Skin of body (tissue), 2 donors: ENCODE measurements around the gene CCBE1. TPM values are rescaled to one million over a fixed set of nuclear protein-coding genes. Genes with fewer than 3 reads are reported as not detected.
"Not testable (repeated sequence)": the region's sequence is repeated elsewhere in the genome, so short reads cannot be mapped to it uniquely, and the experiment has no call there.

Experiments
- DNase-seq: peaks from one replicate; lab custom pipeline; 2025; lab: John Stamatoyannopoulos, UW
- total RNA-seq: library from RNA; depleted of rRNA; stranded (reverse); fragments of >200 nt; gene quantifications from one replicate; pipeline ENCODE4 v1.2.3, GENCODE V29; 2014

The CCBE1 gene
- total RNA-seq, 1 donor from 2014 or later, result 9.3 TPM

DNA sequence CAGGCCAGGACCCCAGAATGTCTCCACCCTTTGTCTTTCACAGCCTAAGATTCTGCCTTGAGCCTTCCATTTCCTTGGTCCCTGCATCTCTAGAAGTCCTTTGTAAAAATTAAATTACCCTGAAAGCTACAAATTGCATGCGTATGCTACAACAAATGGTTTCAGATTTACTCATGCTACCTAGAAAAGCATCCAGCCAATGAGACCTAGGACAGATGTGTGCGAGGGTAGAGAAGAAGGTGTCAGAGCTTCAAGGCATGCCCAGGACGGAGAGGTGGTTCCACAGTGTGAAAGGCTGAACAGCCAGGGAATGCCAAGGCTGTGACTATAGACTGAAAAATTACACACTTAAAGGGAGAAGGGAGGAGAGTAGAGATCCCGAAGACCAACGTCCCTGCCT is 40.2 kb downstream of the CCBE1 start:
- DNase-seq, result no peak

DNA sequence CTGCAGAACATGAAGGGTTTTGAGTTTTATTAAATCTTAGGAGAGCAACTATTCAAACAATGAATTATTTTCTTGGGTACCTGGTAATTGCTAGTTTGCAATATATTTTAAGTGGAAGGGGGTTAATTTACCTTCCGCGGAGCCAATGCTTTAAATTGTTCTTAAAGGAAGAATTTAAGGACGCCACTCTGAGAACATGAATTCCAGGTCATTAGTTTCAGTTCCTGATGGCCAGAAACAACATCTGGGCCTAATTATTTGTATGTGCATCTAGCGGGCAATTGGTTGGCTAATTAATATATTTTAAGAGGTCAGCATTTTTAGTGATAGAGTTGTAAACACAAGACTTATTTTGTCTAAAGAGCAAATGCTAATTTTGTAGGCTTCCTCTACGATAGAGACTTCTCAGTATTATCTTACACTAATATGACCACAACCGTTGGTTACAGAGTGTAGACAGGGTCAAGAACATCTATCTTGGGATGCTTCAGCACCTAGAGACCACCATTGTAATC is 40.8 kb downstream of the CCBE1 start:
- no peak for DNase-seq

DNA sequence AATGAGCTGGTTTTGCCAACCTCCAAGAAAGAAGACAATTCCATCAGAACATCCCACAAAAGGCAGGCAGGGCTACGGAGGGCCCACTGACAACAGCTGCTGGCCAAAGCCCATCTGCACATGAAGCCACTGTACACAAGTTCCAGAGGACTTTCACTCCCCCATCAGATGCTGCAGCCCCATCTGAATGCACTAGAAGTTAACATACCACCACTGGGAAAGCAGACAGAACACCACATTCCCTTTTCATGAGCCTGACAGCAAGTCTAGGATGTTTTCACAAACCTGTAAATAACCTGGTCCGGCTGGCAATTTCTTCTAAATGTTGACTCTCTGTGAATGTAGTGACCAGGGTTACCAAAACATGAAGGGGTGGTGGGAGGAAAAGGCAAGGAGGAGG is 41.5 kb downstream of the CCBE1 start:
- DNase-seq, result no peak

DNA sequence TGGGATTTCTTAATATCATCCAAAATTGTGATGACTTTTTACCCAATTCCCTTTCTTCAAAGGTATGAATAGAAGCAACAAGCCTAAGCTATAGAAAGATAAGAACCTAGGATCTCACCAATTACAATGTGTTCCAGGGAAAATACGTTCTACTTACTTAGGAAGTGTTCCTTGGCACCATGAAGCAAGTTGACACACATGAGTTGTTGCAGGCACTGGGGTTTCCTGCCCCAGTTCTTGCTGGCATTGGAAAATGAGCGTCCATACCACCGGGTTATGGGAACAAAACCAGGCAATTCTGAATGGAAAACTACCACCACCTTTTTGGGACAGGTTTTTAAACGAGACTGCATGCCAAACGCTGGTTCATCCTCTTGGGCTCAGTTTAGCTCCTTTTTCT is 46.2 kb downstream of the CCBE1 start:
- no peak for DNase-seq

DNA sequence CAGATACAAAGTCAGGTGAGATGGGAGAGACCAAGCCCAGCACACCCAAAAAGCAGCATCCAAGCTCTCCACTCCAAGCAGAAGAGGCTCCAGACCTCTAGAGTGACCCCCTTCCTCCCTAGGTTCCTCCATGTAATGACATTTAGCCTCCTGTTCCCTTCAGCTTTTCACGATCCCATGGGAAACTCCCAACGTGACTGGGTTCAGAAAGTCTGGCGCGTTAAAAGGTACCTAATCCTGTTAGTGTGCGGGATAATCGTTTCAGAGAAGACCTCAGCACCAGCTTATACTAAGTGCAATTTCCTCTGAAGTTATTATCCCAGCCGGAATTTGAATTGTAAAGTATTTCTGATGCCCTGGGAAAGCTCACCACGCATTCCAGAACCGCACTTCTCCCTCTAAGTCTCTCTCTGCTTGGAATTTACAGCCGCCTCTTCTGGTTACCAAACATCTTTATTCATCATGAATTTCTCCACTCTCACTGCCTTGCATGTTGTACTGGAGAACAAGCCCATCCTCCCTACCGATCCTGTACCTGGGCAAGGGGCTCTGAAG is 46.9 kb downstream of the CCBE1 start:
- DNase-seq, result no peak

GRCh38 chr18:59649591-59649990 is 47.6 kb downstream of the CCBE1 start:
- no peak for DNase-seq

DNA sequence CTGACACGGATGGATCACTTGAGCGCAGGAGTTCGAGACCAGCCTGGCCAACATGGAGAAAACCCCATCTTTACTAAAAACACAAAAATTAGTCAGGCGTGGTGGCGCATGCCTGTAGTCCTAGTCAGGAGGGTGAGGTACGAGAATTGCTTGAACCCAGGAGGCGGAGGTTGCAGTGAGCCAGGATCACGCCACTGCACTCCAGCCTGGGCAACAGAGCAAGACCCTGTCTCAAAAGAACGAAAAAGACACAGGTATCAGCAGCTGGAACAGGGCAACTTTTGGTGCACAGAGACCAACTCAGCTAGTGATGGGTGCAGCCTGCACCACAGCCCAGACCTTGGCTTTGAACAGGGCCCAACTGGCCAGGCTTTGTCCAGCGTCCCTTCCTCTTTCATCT is 48.8 kb downstream of the CCBE1 start:
- DNase-seq, result not testable (repeated sequence)

GRCh38 chr18:59646963-59647307 is 50.3 kb downstream of the CCBE1 start:
- DNase-seq, result peak; percentile 6

- DNase-seq, result no peak
These were observed 50.8 kb downstream of the CCBE1 start for GRCh38 chr18:59646228-59646962.

- DNase-seq, result no peak
These were observed 53.5 kb downstream of the CCBE1 start for GRCh38 chr18:59643740-59644139.

- DNase-seq, result no peak
These were observed 56.5 kb downstream of the CCBE1 start for GRCh38 chr18:59640721-59641120.

DNA sequence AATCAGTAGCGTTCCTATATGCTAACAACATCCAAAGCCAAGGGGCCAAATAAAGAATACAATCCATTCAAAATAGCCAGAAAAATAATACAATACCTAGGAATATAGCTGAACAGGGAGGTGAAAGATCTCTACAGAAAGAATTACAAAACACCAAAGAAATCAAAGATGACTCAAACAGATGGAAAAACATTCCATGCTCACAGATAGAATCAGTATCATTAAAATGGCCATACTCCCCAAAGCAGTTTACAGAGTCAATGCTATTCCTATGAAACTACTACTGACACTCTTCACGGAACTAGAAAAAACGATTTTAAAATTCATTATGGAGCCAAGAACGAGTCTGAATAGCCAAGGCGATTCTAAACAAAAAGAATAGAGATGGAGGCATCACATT is 57.4 kb downstream of the CCBE1 start:
- DNase-seq, result no peak

- no peak for DNase-seq
These were observed 58.1 kb downstream of the CCBE1 start for GRCh38 chr18:59639136-59639535.

- DNase-seq, result no peak
These were observed 63.2 kb downstream of the CCBE1 start for GRCh38 chr18:59633961-59634485.

DNA sequence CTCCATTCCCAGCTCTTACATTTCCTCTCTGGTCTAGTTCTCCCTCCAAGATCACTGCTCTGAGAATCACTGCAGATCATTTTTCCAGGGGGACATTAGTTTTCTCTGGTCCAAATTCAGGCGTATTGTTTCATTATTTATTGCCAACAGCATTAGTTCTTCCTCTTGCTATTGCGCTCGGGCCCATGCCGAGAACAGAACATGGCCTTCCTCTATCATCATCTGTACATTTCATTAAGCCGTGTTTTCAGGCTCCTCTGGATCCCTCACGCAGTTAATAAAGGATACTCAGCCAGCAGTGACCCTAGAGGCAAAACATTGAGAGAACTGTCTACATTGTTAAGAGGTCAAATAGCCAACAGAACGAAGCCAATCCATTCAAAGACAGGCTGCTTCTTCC is 63.9 kb downstream of the CCBE1 start:
- no peak for DNase-seq

GRCh38 chr18:59631583-59632181 is 65.5 kb downstream of the CCBE1 start:
- no peak for DNase-seq

GRCh38 chr18:59629894-59630293 is 67.3 kb downstream of the CCBE1 start:
- peak; percentile 59 for DNase-seq

DNA sequence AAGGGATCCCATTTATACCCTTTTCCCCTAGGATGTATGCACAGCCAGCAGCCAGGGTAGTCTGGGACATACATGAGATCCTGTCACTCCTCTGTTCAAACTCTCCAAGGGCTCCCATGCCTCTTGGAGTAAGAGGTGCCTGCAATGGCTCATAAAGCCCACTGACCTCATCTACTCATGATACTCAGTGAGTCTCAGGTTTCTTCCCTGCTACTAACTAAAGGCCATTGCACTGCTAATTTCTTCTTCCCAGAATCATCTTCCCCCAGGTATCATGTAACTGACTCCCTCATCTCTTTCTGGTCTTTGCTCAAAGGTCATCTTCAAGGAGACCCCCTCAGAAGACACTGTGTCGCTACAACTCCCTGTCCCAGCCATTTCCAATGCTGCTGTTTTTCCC is 68.2 kb downstream of the CCBE1 start:
- DNase-seq, result no peak

DNA sequence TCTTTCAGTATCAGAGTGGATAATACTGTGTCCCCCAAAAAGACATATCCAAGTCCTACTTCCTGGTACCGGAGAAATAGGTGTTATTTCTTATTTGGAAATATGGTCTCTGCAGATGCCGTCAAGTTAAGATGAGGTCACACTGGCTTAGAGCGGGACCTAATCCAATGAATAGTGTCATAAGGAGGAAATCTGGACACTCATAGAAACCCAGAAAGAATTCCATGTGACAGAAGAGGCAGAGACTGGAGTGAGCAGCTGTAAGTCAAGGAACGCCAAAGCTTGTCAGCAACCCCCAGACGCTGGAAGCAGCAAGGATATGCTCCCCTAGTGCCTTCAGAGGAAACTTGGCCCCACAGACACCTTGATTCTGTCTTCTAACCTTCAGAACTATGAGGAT is 69.8 kb downstream of the CCBE1 start:
- DNase-seq, result no peak

DNA sequence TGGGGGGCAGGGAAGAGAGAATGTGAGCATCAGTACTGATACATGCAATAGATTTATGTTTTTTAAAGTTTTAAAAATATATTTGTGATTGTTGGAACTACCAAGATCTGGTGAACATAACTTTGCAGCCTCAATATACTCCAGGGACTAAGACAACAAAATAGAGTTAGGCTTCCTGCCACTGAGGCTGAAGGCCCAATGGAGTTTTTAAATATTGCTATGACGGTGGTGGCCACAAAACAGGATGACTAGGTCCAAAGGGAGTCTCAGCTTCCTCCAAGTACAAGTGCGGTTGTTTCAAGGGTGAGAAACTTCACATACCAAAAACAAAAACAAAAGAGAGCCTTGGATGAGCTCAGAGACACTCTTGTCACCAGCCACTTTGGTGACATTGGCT is 72.9 kb downstream of the CCBE1 start:
- DNase-seq, result no peak

GRCh38 chr18:59623456-59624368 is 73.5 kb downstream of the CCBE1 start:
- no peak for DNase-seq

GRCh38 chr18:59621027-59621426 is 76.2 kb downstream of the CCBE1 start:
- DNase-seq, result no peak
